Hepatocyte (in vitro differentiated cells): Measurements from ENCODE around the gene UBXN7. TPM values are rescaled to one million over a fixed set of nuclear protein-coding genes. Genes with fewer than 3 reads are reported as not detected.

Experiments
- DNase-seq: peaks from one replicate; pipeline ENCODE4 v3.0.0-alpha.2; 2016; ENCODE audit warnings: low spot score
- H2AFZ ChIP-seq: fragments of 200-600 bp; sonication (generic); 2 replicates; pipeline ENCODE4 v1.6.0; 2016; ENCODE audit warnings: antibody characterized with exemption, mild to moderate bottlenecking
- H3K27ac ChIP-seq: fragments of 200-600 bp; sonication (generic); 2 replicates; pipeline ENCODE4 v1.5.1; 2016; ENCODE audit warnings: mild to moderate bottlenecking
- H3K27me3 ChIP-seq: fragments of 200-600 bp; sonication (generic); 2 replicates; pipeline ENCODE4 v1.6.1; 2016
- H3K36me3 ChIP-seq: fragments of 200-600 bp; sonication (generic); replicated peaks from 2 replicates; pipeline ENCODE4 v1.5.1; 2016; ENCODE audit warnings: low read depth; ENCODE audit not compliant: insufficient read depth
- H3K4me1 ChIP-seq: fragments of 200-600 bp; sonication (generic); 2 replicates; pipeline ENCODE4 v1.5.1; 2016; ENCODE audit warnings: mild to moderate bottlenecking, moderate library complexity; ENCODE audit not compliant: insufficient read depth
- H3K4me2 ChIP-seq: fragments of 200-600 bp; sonication (generic); 2 replicates; pipeline ENCODE4 v1.6.0; 2016
- H3K4me3 ChIP-seq: fragments of 200-600 bp; sonication (generic); 2 replicates; pipeline ENCODE4 v1.5.1; 2016; ENCODE audit warnings: mild to moderate bottlenecking
- H3K79me2 ChIP-seq: fragments of 200-600 bp; sonication (generic); 2 replicates; pipeline ENCODE4 v1.6.0; 2017; ENCODE audit warnings: mild to moderate bottlenecking
- H3K9me2 ChIP-seq: fragments of 200-600 bp; sonication (generic); replicated peaks from 2 replicates; pipeline ENCODE4 v1.6.0; 2017; ENCODE audit warnings: mild to moderate bottlenecking; ENCODE audit not compliant: insufficient read depth
- H3K9me3 ChIP-seq: fragments of 200-600 bp; sonication (generic); 2 replicates; pipeline ENCODE4 v1.5.1; 2016; ENCODE audit warnings: low read depth, mild to moderate bottlenecking
- H4K20me1 ChIP-seq: fragments of 200-600 bp; sonication (generic); 2 replicates; pipeline ENCODE4 v1.6.0; 2016; ENCODE audit warnings: mild to moderate bottlenecking; ENCODE audit not compliant: insufficient read depth, poor library complexity, severe bottlenecking
- EZH2 ChIP-seq: fragments of 200-600 bp; sonication (generic); IDR thresholded peaks from 2 replicates; pipeline ENCODE4 v1.6.1; 2016; ENCODE audit warnings: antibody characterized with exemption, mild to moderate bottlenecking, borderline replicate concordance
- EZH2phosphoT487 ChIP-seq: fragments of 200-600 bp; sonication (generic); IDR thresholded peaks from one replicate; pipeline ENCODE4 v1.6.1; 2018; ENCODE audit warnings: antibody characterized with exemption, mild to moderate bottlenecking, low read depth, moderate library complexity; ENCODE audit not compliant: unreplicated experiment, severe bottlenecking
- WGBS: methylation state at CpG from one replicate; pipeline ENCODE4 v1.1.6; 2016; ENCODE audit warnings: low lambda C conversion rate; ENCODE audit errors: missing lambda C conversion rate; 5-methylcytosine and 5-hydroxymethylcytosine counted together
- polyA plus RNA-seq: library from polyadenylated mRNA; unstranded; fragments of >200 nt; fragmentation: Nextera tagmentation; extraction: Ambion mirVana; gene quantifications from 2 replicates; pipeline ENCODE4 v1.2.1, GENCODE V29; 2016
- total RNA-seq: library from RNA; depleted of rRNA; stranded (reverse); fragments of >200 nt; gene quantifications from 2 replicates; pipeline ENCODE4 v1.2.3, GENCODE V29; 2014
- TF ChIP-seq, protein P1 (sequence below): fragments of 200-600 bp; sonication (generic); IDR thresholded peaks from 2 replicates; pipeline ENCODE4 v1.5.1; 2016; ENCODE audit warnings: antibody characterized with exemption, mild to moderate bottlenecking; ENCODE audit not compliant: poor library complexity

UBXN7 gene
- total and polyA plus RNA-seq, 2 experiments from 2014 or later, result 18.6 to 32.4 TPM

DNA sequence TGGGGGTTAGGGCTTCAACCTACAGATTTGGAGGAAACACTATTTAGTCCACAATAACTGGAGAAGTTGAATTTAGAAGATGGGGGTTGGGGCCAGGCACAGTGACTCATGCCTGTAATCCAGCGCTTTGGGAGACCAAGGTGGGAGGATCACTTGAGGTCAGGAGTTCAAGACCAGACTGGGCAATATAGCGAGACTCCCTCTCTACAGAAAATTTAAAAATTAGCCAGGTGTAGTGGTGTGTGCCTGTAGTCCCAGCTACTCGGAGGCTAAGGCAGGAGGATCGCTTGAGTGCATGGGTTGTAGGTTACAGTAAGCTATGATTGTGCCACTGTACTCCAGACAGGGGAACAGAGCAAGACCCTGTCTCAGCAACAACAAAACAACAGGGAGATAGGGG, 109.2 kb downstream of the UBXN7 start:
- H3K9me2 ChIP-seq, result no peaks in the 10 kb centered on the region

DNA sequence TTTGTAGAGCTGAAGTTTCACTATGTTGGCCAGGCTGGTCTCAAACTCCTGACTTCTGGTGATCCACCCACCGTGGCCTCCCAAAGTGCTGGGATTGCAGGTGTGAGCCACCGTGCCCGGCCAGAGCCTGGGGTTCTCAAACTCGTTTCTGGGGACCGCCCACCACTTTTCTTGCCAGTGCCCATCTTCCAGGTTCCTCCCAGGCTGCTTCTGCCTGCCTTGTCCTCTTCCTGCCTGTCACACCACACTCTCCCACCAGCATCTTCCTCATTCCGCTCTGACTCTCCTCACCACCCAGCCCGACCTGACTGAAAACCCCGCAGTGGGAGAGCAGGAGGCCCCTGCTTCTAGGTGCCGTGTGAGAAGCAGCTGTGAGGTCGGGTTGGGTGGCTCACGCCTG, 111.1 kb downstream of the UBXN7 start:
- H3K4me1 ChIP-seq, result no peaks in the 10 kb centered on the region
- no peaks in the 10 kb centered on the region for H3K36me3 ChIP-seq
- H3K79me2 ChIP-seq, result peaks cover 5% of the 10 kb centered on the region
- 92% methylated on average over 11 of the region's 11 CpGs for WGBS
- no peak overlapping the region for H3K27ac ChIP-seq
- no peaks in the 10 kb centered on the region for H3K9me2 ChIP-seq
- no peaks in the 10 kb centered on the region for H3K9me3 ChIP-seq
- H3K27me3 ChIP-seq, result no peaks in the 10 kb centered on the region
- H3K4me2 ChIP-seq, result no peak overlapping the region
- DNase-seq, result no peak
- no peak overlapping the region for H3K4me3 ChIP-seq
- H2AFZ ChIP-seq, result no peak overlapping the region
- H4K20me1 ChIP-seq, result no peaks in the 10 kb centered on the region
- no peak for TF ChIP-seq EZH2phosphoT487
- TF ChIP-seq, protein P1, sequence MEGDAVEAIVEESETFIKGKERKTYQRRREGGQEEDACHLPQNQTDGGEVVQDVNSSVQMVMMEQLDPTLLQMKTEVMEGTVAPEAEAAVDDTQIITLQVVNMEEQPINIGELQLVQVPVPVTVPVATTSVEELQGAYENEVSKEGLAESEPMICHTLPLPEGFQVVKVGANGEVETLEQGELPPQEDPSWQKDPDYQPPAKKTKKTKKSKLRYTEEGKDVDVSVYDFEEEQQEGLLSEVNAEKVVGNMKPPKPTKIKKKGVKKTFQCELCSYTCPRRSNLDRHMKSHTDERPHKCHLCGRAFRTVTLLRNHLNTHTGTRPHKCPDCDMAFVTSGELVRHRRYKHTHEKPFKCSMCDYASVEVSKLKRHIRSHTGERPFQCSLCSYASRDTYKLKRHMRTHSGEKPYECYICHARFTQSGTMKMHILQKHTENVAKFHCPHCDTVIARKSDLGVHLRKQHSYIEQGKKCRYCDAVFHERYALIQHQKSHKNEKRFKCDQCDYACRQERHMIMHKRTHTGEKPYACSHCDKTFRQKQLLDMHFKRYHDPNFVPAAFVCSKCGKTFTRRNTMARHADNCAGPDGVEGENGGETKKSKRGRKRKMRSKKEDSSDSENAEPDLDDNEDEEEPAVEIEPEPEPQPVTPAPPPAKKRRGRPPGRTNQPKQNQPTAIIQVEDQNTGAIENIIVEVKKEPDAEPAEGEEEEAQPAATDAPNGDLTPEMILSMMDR, result no peak
- no peak for TF ChIP-seq EZH2

More for the DNA sequence above, 109.2 kb downstream of the UBXN7 start:
- Histone ChIP-seq H4K20me1 (no peaks in the 10 kb centered on the region), H3K27ac (no peak overlapping the region), H3K4me1 (no peaks in the 10 kb centered on the region), H3K27me3 (no peaks in the 10 kb centered on the region), H3K4me3 (no peak overlapping the region), H3K36me3 (no peaks in the 10 kb centered on the region), H2AFZ (no peak overlapping the region), H3K9me3 (no peaks in the 10 kb centered on the region), H3K4me2 (no peak overlapping the region), H3K79me2 (no peaks in the 10 kb centered on the region)
- 97% methylated on average over 4 of the region's 4 CpGs for WGBS
- DNase-seq, result no peak
- TF ChIP-seq EZH2phosphoT487 (no peak), EZH2 (no peak)
- TF ChIP-seq, protein P1, result no peak

DNA sequence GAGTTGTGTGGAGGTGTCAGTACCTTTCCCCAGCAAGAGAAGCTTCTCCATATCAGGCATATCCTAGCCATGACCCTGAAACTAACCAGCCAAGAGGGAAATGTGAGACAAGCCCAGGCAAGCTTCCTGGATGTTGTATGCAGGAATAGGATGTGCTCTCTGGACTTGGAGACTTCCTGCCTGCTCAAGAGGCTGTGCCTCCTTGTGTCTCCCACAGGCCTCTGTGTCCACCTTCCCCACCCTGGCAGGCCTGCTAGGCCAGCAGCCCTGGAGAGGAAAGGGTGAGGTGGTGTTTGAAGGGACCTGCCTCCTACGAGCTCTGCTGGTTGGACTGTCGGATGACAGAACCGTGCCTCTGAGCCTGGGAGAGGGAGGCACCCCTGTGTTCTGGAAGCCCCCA, 112.1 kb downstream of the UBXN7 start:
- Histone ChIP-seq H3K27ac (no peak overlapping the region), H3K9me2 (no peaks in the 10 kb centered on the region), H3K79me2 (peaks cover 6% of the 10 kb centered on the region), H4K20me1 (no peaks in the 10 kb centered on the region), H3K27me3 (no peaks in the 10 kb centered on the region), H3K4me3 (no peak overlapping the region), H2AFZ (no peak overlapping the region), H3K9me3 (no peaks in the 10 kb centered on the region), H3K4me2 (no peak overlapping the region), H3K4me1 (no peaks in the 10 kb centered on the region), H3K36me3 (no peaks in the 10 kb centered on the region)
- 69% methylated on average over 3 of the region's 3 CpGs for WGBS
- TF ChIP-seq EZH2phosphoT487, result no peak
- TF ChIP-seq, protein P1, result no peak
- no peak for TF ChIP-seq EZH2
- no peak for DNase-seq
